HG02610 (cell line): ENCODE measurements around the gene CEP128.

Experiments
- ATAC-seq: cut with Tn5 transposase; IDR thresholded peaks from one replicate; pipeline ENCODE4 v1.9.1; 2021; ENCODE audit warnings: mild to moderate bottlenecking, moderate library complexity; ENCODE audit not compliant: unreplicated experiment

Gene CEP128

DNA sequence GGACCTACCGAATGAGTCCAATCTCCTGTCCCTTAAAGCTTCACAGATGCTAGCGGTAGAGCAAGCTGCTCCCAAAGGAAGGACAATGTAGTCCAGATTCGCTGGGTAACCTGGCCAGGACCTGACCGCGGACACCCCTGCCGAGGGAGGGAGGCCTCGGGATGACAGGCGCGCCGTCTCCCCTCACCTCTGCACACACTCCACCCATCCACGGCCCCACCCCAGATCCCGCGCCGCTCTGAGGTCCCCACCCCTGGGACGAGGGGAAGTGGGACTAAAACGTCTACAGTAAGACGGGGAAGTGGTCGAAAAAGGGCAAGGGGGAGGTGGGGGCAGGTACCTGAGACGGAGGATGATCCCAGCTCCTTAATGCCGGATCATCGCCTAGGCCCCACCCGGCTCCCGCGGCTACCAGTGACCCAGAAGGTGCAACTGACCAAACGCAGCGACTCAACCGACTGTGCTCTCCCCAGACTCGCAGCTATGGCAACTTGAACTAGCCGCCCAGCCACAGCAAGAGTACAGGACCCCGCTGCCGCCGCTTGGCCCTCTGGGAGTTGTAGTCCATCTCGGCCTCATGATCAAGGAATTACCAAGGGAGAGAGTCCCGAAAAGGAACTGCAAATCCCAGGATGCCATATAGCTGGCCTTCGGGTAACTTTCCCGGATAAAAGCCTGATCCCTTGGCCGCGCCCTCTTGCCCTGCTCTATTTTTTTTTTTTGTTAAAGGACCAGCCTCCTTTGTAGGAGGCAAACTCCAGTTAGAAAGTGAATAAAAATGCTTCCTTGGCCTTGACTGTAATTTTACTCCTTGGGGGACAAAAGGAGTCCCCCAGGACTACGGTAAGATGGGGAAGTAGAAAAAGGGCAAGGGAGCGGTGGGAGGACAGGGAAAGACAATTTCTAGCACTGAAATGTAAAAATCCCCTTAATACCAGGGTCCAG, at the start of gene CEP128:
Gene CEP128, minus strand, starts transcription at position 498 of the 945 bp plus-strand sequence.
- peak; percentile 98 for ATAC-seq

GRCh38 chr14:80988735-80989429, 47.3 kb upstream of the CEP128 start:
- peak; percentile 63 for ATAC-seq

GRCh38 chr14:80988192-80988591, 46.7 kb upstream of the CEP128 start:
- ATAC-seq, result no peak

- ATAC-seq, result peak; percentile 64
Observed at GRCh38 chr14:80987235-80988032, 45.9 kb upstream of the CEP128 start.

DNA sequence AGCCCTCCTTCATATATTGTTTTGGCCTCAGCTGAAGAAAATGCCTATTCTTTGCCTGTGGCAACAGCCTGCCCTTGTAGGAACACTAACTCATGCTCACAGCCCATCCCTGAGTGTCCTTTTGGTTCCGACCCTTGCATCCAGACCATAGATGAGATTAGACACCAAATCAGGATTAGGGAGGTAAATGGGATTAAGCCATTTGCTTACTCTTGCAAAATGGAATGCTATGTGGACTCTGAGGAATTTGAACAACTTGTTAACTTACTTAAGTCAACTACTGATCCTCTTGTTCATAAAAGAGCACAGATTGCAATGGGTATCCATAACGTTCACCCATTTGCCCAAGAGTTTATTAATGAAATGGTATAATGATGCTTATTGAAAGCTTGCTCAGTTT, 41.2 kb upstream of the CEP128 start:
- ATAC-seq, result no peak

GRCh38 chr14:80981673-80982072, 40.1 kb upstream of the CEP128 start:
- no peak for ATAC-seq

DNA sequence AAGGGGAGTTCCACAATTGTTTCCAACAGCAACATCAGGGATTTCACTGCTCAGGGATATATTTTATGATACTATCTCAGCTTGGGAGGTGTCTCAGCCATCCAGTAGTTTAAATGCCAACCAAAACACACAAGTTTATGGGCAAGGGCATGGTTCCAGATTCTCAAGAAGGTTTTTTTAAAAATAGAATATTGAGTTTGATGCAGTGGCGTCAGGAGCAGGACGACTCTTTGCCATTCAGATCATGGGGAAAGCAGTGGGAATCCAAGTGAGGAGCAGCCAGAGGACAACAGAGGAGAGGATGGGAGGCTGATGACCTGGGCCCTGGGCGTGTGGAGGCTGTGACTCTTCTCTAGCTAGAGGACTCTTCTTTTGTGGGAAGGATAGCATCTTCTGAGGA, 39.6 kb upstream of the CEP128 start:
- ATAC-seq, result no peak

DNA sequence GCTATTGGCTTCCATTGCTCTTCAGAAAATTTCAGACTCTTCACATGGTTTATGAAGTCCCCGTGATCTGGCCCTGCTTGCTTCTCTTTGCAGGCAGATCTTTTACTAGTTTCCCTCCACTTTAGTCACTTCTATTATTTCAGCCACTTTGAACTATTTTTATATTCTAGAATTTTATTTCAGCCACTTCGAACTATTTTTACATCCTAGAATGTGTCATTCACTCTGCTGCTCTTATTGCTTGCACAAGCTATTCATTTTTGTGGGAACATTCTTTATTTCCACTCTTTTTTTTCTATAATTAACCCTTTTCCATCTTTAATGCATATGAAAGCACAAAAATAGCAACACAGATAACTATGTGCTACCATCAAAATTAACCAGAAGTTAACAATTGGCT, 38.4 kb upstream of the CEP128 start:
- ATAC-seq, result no peak

GRCh38 chr14:80978403-80978802, 36.9 kb upstream of the CEP128 start:
- ATAC-seq, result no peak

DNA sequence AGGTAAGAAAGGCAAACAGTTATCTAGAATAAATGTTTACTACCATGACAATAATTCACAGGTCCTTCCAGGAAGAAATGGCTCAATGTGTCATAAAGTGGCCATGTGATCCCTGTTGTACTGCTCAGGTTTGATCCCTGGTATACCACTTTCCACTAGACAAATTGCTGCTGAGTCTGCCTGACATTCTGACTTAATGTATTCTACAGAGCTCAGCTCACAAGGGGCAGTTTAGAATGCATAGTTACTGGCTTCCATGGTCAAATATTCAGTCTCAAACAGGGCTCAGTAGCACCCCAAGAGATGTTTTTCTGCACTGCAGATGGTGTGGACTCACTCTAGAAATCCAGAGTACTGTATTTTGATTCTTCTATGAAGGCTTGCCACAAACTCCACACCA, 35.7 kb upstream of the CEP128 start:
- ATAC-seq, result no peak

DNA sequence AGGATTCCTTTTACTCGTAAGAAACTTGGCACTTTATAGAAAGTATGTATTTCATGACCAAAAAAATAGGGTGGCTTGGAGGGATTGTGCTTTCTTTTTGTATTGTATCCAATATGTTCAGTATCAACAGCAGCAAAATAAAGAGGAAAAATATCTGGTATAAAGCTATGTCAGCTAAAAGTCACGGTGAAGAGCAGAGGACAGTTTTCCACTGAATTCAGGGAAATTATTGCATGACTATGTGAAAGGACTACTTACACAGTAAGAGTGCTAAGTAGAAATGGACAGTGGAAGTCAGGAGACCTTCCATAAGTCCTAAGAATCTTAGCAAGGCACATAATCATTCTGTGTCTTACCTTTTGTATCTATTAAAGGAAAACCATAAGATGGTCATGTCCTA, 33.1 kb upstream of the CEP128 start:
- no peak for ATAC-seq

GRCh38 chr14:80973931-80974641, 32.5 kb upstream of the CEP128 start:
- no peak for ATAC-seq

DNA sequence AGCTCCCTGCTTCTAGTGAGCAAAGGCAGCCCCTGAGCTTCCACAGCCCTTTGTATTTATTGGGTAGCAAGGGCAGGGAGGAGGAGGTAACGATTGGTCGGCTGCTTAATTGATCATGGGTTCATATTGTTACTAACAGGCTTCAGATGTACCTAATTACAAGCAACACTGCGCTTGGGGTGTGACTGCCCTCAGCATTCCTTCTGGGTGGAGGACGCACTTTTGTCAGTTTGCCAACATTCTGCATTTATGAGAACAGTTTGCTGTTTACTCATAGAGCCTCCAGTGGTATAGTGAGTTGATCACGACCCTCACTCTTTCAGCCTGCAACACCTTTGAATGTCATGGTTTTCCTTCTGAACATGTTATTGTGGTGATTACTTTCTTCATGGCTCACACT, 23.5 kb upstream of the CEP128 start:
- ATAC-seq, result no peak

DNA sequence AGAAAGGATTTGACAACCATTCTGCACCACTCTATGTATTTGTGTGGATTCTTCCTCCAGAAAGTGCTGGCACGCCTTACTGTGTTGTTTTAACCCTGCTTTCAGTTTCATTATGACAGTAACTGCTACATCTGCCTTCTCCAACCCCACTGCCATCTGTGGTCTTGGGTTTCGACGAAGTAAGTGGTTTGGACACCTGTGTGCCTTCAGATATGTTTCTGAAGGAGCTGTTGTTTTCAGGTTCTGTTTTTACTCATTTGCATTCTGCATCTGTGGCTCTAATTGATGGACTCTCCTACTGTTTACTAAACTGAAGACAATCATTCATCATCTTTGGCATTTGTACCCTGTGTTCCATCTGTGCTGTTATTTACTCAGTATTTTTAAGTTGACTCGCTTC, 18.0 kb upstream of the CEP128 start:
- peak; percentile 99 for ATAC-seq

DNA sequence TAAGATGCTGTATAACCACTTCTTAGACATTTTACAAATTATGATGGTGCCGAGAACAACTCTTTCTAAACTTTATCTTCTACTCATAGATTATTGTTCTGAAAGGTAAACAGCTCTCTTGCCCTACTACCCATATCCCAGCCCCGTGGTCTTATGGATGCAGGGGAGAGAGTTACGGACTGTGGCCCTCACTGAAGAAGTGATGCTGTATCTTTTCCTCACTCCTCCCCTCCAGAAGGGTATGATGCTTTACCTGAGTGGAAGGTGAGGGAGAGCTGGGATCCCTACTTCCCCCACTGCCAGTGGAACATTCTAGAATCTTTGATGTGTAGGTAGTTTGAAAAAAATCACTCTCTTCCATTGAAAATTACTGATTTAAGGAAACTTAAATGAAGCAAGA, 17.4 kb upstream of the CEP128 start:
- no peak for ATAC-seq

DNA sequence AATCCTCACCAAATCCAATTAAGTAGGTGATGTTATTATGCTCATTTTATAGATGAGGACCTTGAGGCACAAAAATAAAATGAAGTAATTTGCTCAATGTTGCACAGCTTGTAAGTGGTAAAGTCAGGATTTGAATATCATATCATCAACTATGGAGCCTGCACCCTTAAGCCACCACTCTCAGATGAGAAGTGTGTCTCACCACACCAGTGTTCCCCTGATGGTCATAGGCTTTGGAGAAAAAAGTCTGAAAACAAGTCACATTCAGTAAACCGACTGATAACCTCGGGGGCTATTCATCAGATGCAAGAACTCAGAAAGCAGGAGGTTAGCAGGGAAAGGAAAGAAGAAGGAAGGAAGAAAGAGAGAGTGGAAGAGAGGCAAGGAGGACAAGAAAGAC, 16.7 kb upstream of the CEP128 start:
- ATAC-seq, result no peak

DNA sequence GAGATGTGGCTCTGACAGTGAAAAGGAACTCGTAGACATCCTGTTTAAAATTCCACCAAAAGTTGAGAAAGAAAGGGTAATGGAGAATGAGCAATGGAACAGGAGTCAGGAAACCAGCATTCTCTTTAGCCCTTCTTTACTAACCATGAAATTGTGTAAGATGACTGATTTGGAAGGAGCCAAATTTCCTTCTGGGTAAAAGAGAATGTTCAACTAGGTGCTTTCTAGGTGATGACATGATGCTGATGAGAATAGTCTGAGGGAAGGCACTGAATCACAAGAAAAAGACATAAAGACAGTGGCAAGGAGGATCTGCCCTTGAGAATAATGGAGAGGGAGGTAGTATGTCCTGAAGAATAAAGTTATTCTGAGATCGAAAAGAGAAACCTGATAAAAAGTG, 16.1 kb upstream of the CEP128 start:
- no peak for ATAC-seq

GRCh38 chr14:80956922-80957321, 15.4 kb upstream of the CEP128 start:
- no peak for ATAC-seq

GRCh38 chr14:80956102-80956501, 14.6 kb upstream of the CEP128 start:
- no peak for ATAC-seq

GRCh38 chr14:80955416-80955941, 13.9 kb upstream of the CEP128 start, which contains the start of gene TSHR:
Gene TSHR, plus strand, starts transcription at chr14:80955621. Its CDS starts 60 bp downstream, at chr14:80955681.
- ATAC-seq, result no peak
